B cell (primary cell): Measurements from ENCODE around the gene MAP3K7CL.

Source experiments
- CTCF ChIP-seq: fragments of 200-600 bp; IDR thresholded peaks from one replicate; pipeline ENCODE4 v1.8.0; 2022; ENCODE audit warnings: antibody characterized with exemption, mild to moderate bottlenecking
- EZH2 ChIP-seq: IDR thresholded peaks from 2 replicates; pipeline ENCODE4 v1.6.1; 2012; ENCODE audit warnings: borderline replicate concordance, low read depth, mild to moderate bottlenecking, moderate library complexity, low read length; ENCODE audit not compliant: insufficient read depth, poor library complexity, severe bottlenecking

- TF ChIP-seq EZH2 = no peak
- TF ChIP-seq CTCF = no peak
These were observed 19.5 kb downstream of the MAP3K7CL start for GRCh38 chr21:29149808-29150425.
